Measurements from ENCODE around the gene SPC24. TPM values are rescaled to one million over a fixed set of nuclear protein-coding genes. Genes with fewer than 3 reads are reported as not detected.
"Not testable (repeated sequence)": the region's sequence is repeated elsewhere in the genome, so short reads cannot be mapped to it uniquely, and the experiment has no call there.

The SPC24 gene
- total RNA-seq, 4 donors from 2014 or later = 1.2 to 2.8 (median 1.5) TPM

DNA sequence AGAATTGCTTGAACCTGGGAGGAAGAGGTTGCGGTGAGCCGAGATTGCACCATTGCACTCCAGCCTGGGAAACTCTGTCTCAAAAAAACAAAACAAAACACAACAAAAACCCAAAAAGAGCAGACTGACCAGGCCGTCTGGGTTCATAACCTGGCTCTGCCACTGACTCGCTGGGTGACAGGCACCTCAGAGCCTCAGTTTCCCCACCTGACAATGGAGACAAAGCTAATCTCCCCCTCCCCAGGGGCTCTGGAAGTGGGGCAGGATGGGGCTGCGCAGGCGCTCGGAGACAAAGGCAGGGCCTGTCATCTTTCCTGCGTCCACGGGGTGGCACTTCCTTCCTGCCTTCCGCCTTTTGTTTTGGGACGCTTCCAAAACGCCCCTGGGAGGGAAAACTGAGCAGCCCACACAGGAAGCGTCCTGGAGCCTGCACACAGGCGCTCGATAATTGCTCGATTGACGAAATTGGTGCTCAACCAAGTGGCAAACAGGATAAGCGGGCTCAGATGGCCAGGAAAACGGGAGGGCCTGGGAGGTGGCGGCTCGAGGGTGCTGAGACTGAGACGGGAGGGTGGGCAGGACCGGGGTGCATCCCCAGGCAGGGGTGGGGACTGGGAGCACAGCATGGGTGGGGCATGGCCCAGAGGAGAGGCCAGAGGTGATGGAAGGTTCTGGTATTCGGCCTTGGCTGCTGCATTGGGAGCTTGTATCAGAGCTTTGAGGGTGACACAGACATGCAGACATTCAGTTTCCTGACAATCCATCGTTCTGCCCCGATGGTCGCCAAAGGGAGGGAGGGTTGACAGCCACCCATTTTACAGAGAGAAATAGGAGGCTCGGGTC, 17.8 kb downstream of the SPC24 start:
- TF ChIP-seq, protein P1, sequence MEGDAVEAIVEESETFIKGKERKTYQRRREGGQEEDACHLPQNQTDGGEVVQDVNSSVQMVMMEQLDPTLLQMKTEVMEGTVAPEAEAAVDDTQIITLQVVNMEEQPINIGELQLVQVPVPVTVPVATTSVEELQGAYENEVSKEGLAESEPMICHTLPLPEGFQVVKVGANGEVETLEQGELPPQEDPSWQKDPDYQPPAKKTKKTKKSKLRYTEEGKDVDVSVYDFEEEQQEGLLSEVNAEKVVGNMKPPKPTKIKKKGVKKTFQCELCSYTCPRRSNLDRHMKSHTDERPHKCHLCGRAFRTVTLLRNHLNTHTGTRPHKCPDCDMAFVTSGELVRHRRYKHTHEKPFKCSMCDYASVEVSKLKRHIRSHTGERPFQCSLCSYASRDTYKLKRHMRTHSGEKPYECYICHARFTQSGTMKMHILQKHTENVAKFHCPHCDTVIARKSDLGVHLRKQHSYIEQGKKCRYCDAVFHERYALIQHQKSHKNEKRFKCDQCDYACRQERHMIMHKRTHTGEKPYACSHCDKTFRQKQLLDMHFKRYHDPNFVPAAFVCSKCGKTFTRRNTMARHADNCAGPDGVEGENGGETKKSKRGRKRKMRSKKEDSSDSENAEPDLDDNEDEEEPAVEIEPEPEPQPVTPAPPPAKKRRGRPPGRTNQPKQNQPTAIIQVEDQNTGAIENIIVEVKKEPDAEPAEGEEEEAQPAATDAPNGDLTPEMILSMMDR (IDR thresholded peaks at IDR 0.05) = peak in 1 of 3 donors; percentile 55
- ATAC-seq (ENCODE audit: low FRiP score) = peak; percentile 46
- no peak for DNase-seq (ENCODE audit: low spot score)

DNA sequence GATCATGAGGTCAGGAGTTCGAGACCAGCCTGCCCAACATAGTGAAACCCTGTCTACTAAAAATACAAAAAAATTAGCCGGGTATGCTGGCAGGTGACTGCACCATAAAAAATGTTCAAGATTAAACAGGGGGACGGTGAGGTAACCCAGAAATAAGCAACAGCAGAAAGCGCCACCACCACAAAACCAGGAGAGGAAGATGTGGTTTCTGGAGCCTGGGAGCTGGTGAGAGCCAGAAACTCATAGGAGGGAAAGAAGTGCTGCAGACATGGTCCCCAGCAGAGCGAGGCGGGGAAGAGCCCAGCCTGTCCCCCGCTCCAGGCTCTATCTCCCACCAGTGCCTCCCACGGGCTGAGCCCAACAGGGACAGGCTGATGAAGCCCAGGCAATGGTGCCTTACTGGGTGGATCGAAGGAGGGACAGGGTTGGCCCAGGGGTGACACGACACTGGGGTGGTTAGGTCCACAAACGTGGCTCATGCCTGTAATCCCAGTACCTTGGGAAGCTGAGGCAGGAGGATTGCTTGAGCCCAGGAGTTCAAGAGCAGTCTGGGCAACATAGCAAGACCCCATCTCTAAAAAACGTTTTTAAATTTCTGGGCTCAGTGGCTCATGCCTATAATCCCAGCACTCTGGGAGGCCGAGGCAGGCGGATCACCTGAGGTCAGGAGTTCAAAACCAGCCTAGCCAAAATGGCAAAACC, 19.0 kb downstream of the SPC24 start:
- TF ChIP-seq, protein P1 (IDR thresholded peaks at IDR 0.05) = no peak
- ATAC-seq (ENCODE audit: low FRiP score) (no peak), DNase-seq (ENCODE audit: low spot score) (no peak)

DNA sequence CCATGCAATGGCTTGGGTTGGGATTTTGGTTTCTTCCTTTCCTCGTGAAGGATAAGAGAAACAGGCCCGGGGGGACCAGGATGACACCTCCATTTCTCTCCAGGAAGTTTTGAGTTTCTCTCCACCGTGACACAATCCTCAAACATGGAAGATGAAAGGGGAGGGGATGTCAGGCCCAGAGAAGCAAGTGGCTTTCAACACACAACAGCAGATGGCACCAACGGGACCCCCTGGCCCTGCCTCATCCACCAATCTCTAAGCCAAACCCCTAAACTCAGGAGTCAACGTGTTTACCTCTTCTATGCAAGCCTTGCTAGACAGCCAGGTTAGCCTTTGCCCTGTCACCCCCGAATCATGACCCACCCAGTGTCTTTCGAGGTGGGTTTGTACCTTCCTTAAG, 24.1 kb downstream of the SPC24 start:
- ATAC-seq (ENCODE audit: low FRiP score) (no peak), DNase-seq (ENCODE audit: low spot score) (no peak)
- TF ChIP-seq, protein P1 (IDR thresholded peaks at IDR 0.05) = no peak

DNA sequence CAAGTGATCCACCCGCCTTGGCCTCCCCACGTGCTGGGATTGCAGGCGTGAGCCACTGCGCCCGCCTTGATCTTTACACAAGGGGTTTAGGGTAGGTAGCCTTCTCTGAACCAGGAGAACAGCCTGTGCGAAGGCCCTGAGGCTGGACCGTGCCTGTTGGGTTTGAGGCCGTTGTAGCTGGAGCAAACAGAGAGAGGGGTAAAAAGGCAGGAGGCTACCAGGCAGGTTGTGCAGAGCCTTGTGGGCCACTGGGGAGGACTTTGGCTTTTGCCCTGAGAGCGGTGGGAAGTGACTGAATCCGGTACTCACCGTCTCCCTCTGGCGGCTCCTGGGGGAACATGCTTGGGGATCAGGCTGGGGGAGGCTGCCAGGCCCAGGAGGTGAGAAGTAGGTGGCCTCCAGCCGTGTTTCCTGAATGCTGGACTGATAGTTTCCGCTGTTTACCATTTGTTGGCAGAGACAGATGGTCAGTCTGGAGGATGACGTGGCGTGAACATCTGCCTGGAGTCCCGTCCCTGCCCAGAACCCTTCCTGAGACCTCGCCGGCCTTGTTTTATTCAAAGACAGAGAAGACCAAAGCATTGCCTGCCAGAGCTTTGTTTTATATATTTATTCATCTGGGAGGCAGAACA, 24.6 kb downstream of the SPC24 start:
- TF ChIP-seq, protein P1 (IDR thresholded peaks at IDR 0.05) = peak in 1 of 3 donors; percentile 74
- peak; percentile 71 for DNase-seq (ENCODE audit: low spot score)
- ATAC-seq (ENCODE audit: low FRiP score) = peak; percentile 39

DNA sequence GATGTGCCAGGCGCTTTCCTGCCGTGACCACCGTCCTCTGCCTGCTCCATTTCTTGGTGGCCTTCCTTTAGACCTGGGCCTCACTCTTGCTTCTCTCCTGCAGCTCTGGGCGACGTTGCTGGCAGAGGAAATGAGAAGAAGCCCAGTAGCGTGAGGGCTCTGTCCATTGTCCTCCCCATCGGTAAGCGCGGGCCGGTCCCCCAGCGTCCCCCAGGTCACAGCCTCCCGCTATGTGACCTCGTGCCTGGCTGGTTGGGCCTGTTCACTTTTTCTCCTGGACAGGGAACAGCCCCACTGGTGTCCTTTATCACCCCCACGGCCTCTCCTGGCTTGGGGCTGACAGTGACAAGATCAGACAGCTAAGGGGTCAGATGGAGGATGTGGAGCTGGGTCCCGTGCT, 27.7 kb downstream of the SPC24 start:
- TF ChIP-seq, protein P1 (IDR thresholded peaks at IDR 0.05) = no peak
- no peak for ATAC-seq (ENCODE audit: low FRiP score)
- no peak for DNase-seq (ENCODE audit: low spot score)

DNA sequence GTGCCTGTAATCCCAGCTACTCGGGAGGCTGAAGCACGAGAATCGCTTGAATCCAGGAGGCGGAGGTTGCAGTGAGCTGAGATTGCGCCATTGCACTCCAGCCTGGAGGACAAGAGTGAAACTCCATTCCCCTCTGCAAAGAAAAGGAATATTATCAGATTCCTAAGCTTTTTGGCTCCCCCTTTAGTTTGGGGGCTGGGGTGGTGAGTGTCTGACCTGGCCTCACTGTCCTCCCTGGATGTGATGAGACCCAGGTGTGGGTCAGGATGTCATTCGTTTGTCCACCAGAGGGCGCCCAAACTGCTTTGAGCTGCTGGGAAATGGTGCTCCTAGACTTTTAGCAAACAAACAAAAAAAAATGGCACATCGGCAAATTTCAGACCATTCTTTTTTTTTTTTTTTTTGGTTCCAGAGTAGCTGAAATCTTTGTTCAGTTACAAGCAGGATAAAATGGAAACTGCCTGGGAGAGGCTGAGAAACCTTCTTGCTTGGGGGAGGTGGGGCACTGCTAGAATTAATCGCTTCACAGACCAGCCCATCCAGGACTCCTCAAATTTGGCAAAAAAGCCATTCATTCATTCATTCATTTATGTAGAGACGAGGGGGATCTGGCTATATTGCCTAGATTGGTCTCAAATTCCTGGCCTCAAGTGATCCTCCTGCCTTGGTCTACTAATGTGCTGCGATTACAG, 29.4 kb downstream of the SPC24 start:
- TF ChIP-seq, protein P1 (IDR thresholded peaks at IDR 0.05) = peak in 1 of 3 donors; percentile 9
- no peak for ATAC-seq (ENCODE audit: low FRiP score)
- DNase-seq (ENCODE audit: low spot score) = peak; percentile 87

DNA sequence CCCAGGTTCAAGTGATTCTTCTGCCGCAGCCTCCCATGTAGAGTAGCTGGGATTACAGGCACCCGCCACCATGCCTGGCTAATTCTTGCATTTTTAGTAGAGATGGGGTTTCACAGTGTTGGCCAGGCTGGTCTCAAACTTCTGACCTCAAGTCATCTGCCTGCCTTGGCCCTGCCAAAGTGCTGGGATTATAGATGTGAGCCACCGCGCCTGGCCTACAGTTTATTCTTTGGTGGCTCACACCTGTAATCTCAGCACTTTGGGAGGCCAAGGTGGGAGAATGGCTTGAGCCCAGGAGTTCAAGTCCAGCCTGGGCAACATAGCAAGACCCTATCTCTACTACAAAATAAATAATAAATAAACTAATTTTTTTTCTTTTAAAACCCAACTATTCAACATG, 31.4 kb downstream of the SPC24 start:
- not testable (repeated sequence) for DNase-seq (ENCODE audit: low spot score); ATAC-seq (ENCODE audit: low FRiP score)
